MCF 10A (cell line): ENCODE data around the gene KCNK7. TPM values are rescaled to one million over a fixed set of nuclear protein-coding genes. Genes with fewer than 3 reads are reported as not detected.

Experiments used
- BruUV-seq: library from RNA; stranded (reverse); fragments of 400-500 nt; replicated peaks from 2 replicates; lab custom pipeline; 2021; lab: Mats Ljungman, UMichigan
- CTCF ChIA-PET: fragments of 300-600 bp; sonication (Branson Sonifier 250); formaldehyde crosslinking; extraction: SDS; loops from one replicate; lab custom pipeline; 2021; ENCODE audit warnings: antibody characterized with exemption, inconsistent platforms; lab: Yijun Ruan, JAX
- POLR2A ChIA-PET: fragments of 300-600, 350-650 bp; sonication (Branson Sonifier 250); formaldehyde crosslinking; extraction: SDS; loops from one replicate; lab custom pipeline; 2020; ENCODE audit warnings: antibody characterized with exemption, inconsistent platforms; lab: Yijun Ruan, JAX
- DNase-seq: peaks from one replicate; pipeline ENCODE4 v3.0.0-alpha.2; 2018; ENCODE audit not compliant: unreplicated experiment
- H3K27ac Mint-ChIP-seq: one replicate; pipeline ENCODE4 v1.8.0; 2022; ENCODE audit warnings: mild to moderate bottlenecking, low read depth, mixed read lengths; ENCODE audit not compliant: unreplicated experiment
- H3K27me3 Mint-ChIP-seq: one replicate; pipeline ENCODE4 v1.8.0; 2022; ENCODE audit warnings: mixed read lengths; ENCODE audit not compliant: insufficient read depth, unreplicated experiment
- H3K36me3 Mint-ChIP-seq: one replicate; pipeline ENCODE4 v1.8.0; 2022; ENCODE audit warnings: mild to moderate bottlenecking, moderate library complexity, mixed read lengths; ENCODE audit not compliant: insufficient read depth, unreplicated experiment
- H3K4me1 Mint-ChIP-seq: one replicate; pipeline ENCODE4 v1.8.0; 2022; ENCODE audit warnings: mixed read lengths; ENCODE audit not compliant: insufficient read depth, unreplicated experiment
- H3K4me3 Mint-ChIP-seq: one replicate; pipeline ENCODE4 v1.8.0; 2022; ENCODE audit warnings: mild to moderate bottlenecking, moderate library complexity, mixed read lengths; ENCODE audit not compliant: unreplicated experiment
- H3K9me3 Mint-ChIP-seq: one replicate; pipeline ENCODE4 v1.8.0; 2022; ENCODE audit warnings: mixed read lengths; ENCODE audit not compliant: unreplicated experiment
- CTCF ChIP-seq: fragments of 200-600 bp; IDR thresholded peaks from one replicate; pipeline ENCODE4 v1.8.0; 2022; ENCODE audit warnings: antibody characterized with exemption, mild to moderate bottlenecking; ENCODE audit not compliant: unreplicated experiment
- intact Hi-C: fragments of 100-400 bp; cut with micrococcal nuclease; formaldehyde crosslinking; loops from 2 replicates; pipeline ENCODE4 v1.14.1; 2022
- total RNA-seq: library from RNA; stranded (reverse); gene quantifications from 2 replicates; pipeline ENCODE4 v1.2.3, GENCODE V29; 2022

KCNK7 gene
- total RNA-seq, 1 experiment from 2014 or later, result not detected

- POLR2A ChIA-PET, result no interaction called here
- CTCF ChIA-PET, result interaction anchor here (1.2 kb wide), 1 partner anchor 11 kb away, joined by 3 read pairs; no protein-coding TSS in a partner anchor
- Mint-ChIP-seq H3K27ac (no peak overlapping the region), H3K27me3 (no peaks in the 10 kb centered on the region), H3K4me3 (no peak overlapping the region), H3K36me3 (peaks cover 10% of the 10 kb centered on the region), H3K9me3 (no peaks in the 10 kb centered on the region), H3K4me1 (peaks cover 1% of the 10 kb centered on the region)
- no TSS peak for BruUV-seq
- no peak for TF ChIP-seq CTCF
- DNase-seq, result no peak
- intact Hi-C loops, result no loop called here
These were observed 2.7 kb upstream of the KCNK7 start for GRCh38 chr11:65598258-65598699.

GRCh38 chr11:65596520-65596919 is 920 bp upstream of the KCNK7 start:
- POLR2A ChIA-PET, result interaction anchor here (0.7 to 1.6 kb wide), 3 partner anchors 19 to 30 kb away, joined by 3 to 4 read pairs (median 3); no protein-coding TSS in a partner anchor
- H3K4me1 Mint-ChIP-seq, result peaks cover 5% of the 10 kb centered on the region
- no peak overlapping the region for H3K4me3 Mint-ChIP-seq
- BruUV-seq, result no TSS peak
- H3K36me3 Mint-ChIP-seq, result peaks cover 10% of the 10 kb centered on the region
- DNase-seq, result no peak
- CTCF ChIA-PET, result interaction anchor here (0.6 to 1.1 kb wide), 3 partner anchors 8 to 26 kb away, joined by 3 to 4 read pairs (median 3); partner anchors contain the start of gene ZNRD2
- intact Hi-C loops, result no loop called here
- H3K27me3 Mint-ChIP-seq, result no peaks in the 10 kb centered on the region
- no peaks in the 10 kb centered on the region for H3K9me3 Mint-ChIP-seq
- no peak overlapping the region for H3K27ac Mint-ChIP-seq
- no peak for TF ChIP-seq CTCF

- Mint-ChIP-seq H3K27me3 (no peaks in the 10 kb centered on the region), H3K36me3 (peaks cover 10% of the 10 kb centered on the region), H3K27ac (no peak overlapping the region), H3K4me3 (no peak overlapping the region), H3K9me3 (no peaks in the 10 kb centered on the region), H3K4me1 (peaks cover 5% of the 10 kb centered on the region)
- ChIA-PET POLR2A (interaction anchor here (0.6 to 1.6 kb wide), 3 partner anchors 18 to 414 kb away, joined by 3 to 4 read pairs (median 3); no protein-coding TSS in a partner anchor), CTCF (interaction anchor here (1.0 to 2.0 kb wide), 3 partner anchors 15 to 28 kb away, joined by 3 to 7 read pairs (median 3); no protein-coding TSS in a partner anchor)
- no peak for TF ChIP-seq CTCF
- no TSS peak for BruUV-seq
- no peak for DNase-seq
- intact Hi-C loops, result no loop called here
These were observed 469 bp downstream of the KCNK7 start for GRCh38 chr11:65595131-65595530.

- Mint-ChIP-seq H3K9me3 (no peaks in the 10 kb centered on the region), H3K36me3 (peaks cover 12% of the 10 kb centered on the region), H3K27me3 (no peaks in the 10 kb centered on the region), H3K4me3 (no peak overlapping the region), H3K27ac (no peak overlapping the region), H3K4me1 (peaks cover 5% of the 10 kb centered on the region)
- peak; percentile 56 for TF ChIP-seq CTCF
- POLR2A ChIA-PET, result interaction anchor here (0.7 to 2.3 kb wide), 6 partner anchors 9 to 69 kb away, joined by 3 to 18 read pairs (median 4); partner anchors contain the start of genes EHBP1L1, FAM89B, MAP3K11 and SCYL1
- BruUV-seq, result no TSS peak
- no peak for DNase-seq
- intact Hi-C loops, result no loop called here
- CTCF ChIA-PET, result interaction anchor here (0.5 to 2.6 kb wide), 19 partner anchors 9 to 233 kb away, joined by 3 to 25 read pairs (median 4); partner anchors contain the start of genes EHBP1L1 and FAM89B
These were observed 1.8 kb downstream of the KCNK7 start for GRCh38 chr11:65593518-65594414.
